ENCODE measurements around the gene FOXN4.

GRCh38 chr12:109258607-109259544, 50.2 kb downstream of the FOXN4 start:
- no peak for TF ChIP-seq CTCF (IDR thresholded peaks at IDR 0.05)
- no peak for TF ChIP-seq POLR2A (IDR thresholded peaks at IDR 0.05; ENCODE audit: low read depth)
- no peak for TF ChIP-seq POLR2AphosphoS5 (IDR thresholded peaks at IDR 0.05)

Data from esophagus muscularis mucosa (tissue), 3 donors.